Common myeloid progenitor, CD34-positive (primary cell): Measurements from ENCODE around the gene PPFIA3.

Experiments used
- CTCF ChIA-PET: fragments of 350-600 bp; sonication (Branson Sonifier 250); formaldehyde crosslinking; loops from one replicate; lab custom pipeline; 2021; ENCODE audit warnings: antibody characterized with exemption; lab: Charles Lee
- POLR2A ChIA-PET: fragments of 350-600 bp; sonication (Branson Sonifier 250); formaldehyde crosslinking; loops from one replicate; lab custom pipeline; 2021; ENCODE audit warnings: antibody characterized with exemption; lab: Charles Lee
- DNase-seq, 3 donors: peaks; one replicate each; pipeline versions ENCODE4 v3.0.0 to v3.0.0-alpha.2; 2013
- H3K27ac ChIP-seq, 2 experiments: 1 replicate in 1 of 2; 2 replicates in 1 of 2; pipeline ENCODE4 v1.7.0; 2013; ENCODE audit warnings: inconsistent platforms in 2 of 2, low read length in 2 of 2, mild to moderate bottlenecking in 2 of 2, low read depth in 1 of 2, moderate library complexity in 1 of 2; ENCODE audit not compliant: severe bottlenecking in 2 of 2, insufficient read depth in 1 of 2, poor library complexity in 1 of 2
- H3K27me3 ChIP-seq, 5 experiments: replicated peaks in 2 of 5; 1 replicate in 3 of 5; 2 replicates in 2 of 5; pipeline versions ENCODE4 v1.6.1 to v1.7.0; 2013; ENCODE audit warnings: low read length in 4 of 5, mild to moderate bottlenecking in 2 of 5, moderate library complexity in 2 of 5, inconsistent platforms in 1 of 5; ENCODE audit not compliant: insufficient read depth in 5 of 5, control insufficient read depth in 4 of 5
- H3K36me3 ChIP-seq, 4 experiments: 1 replicate in 2 of 4; 2 replicates in 2 of 4; pipeline versions ENCODE4 v1.6.1 to v1.7.0; 2013; ENCODE audit warnings: low read length in 3 of 4, control low read depth in 1 of 4, mild to moderate bottlenecking in 1 of 4; ENCODE audit not compliant: control insufficient read depth in 4 of 4, insufficient read depth in 4 of 4
- H3K4me1 ChIP-seq, 4 experiments: 1 replicate in 3 of 4; 2 replicates in 1 of 4; pipeline versions ENCODE4 v1.6.1 to v1.7.1; 2013; ENCODE audit warnings: low read length in 3 of 4, mild to moderate bottlenecking in 3 of 4, control low read depth in 1 of 4, inconsistent platforms in 1 of 4, moderate library complexity in 1 of 4; ENCODE audit not compliant: control insufficient read depth in 4 of 4, insufficient read depth in 4 of 4; ENCODE audit errors: control extremely low read depth in 1 of 4
- H3K4me3 ChIP-seq, 7 experiments: 1 replicate in 4 of 7; 2 replicates in 3 of 7; pipeline versions ENCODE4 v1.5.1 to v1.7.0; 2013; ENCODE audit warnings: mild to moderate bottlenecking in 7 of 7, low read length in 6 of 7, moderate library complexity in 6 of 7, inconsistent platforms in 2 of 7, low read depth in 2 of 7, control low read depth in 1 of 7; ENCODE audit not compliant: insufficient read depth in 4 of 7, control insufficient read depth in 1 of 7; ENCODE audit errors: extremely low read depth in 1 of 7
- H3K9me3 ChIP-seq, 5 experiments: 1 replicate in 4 of 5; 2 replicates in 1 of 5; pipeline versions ENCODE4 v1.6.1 to v1.7.1; 2013; ENCODE audit warnings: low read length in 4 of 5, mild to moderate bottlenecking in 2 of 5, inconsistent platforms in 1 of 5, low read depth in 1 of 5, moderate library complexity in 1 of 5; ENCODE audit not compliant: control insufficient read depth in 4 of 5, insufficient read depth in 2 of 5; ENCODE audit errors: control extremely low read depth in 1 of 5
- WGBS: methylation state at CpG from one replicate; pipeline ENCODE4 v1.1.5; 2013; ENCODE audit not compliant: insufficient coverage; 5-methylcytosine and 5-hydroxymethylcytosine counted together

The PPFIA3 gene

DNA sequence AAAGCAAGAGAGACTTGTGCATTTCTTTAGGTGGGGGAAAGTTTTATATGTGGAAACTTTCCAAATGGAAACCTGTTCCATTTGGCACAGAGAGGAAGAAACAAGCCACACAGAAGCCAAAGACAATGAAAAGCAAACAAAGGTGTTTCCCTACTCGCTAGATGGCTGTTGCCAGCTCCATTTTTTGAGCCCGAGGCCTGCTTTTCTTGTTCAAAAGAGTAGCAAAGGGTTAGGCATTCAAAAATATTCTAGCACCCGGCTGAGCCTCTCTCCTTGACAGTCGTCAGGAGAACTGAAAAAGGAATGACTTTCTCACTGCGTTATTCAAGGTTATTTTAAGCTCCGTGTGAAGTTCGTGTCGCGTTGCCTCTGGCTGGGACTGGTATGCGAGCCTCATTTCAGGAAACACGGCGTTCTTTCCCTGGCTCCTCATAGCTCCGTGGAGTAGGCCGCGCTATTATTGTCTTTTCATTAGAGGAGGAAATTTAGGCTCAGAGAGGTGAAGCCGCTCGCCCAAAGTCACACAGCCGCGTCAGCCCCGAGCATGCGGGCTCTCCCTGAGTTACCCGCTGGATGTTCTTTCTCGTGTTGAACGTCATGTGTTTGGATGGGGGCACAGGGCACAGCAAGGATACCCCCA is 45.9 kb downstream of the PPFIA3 start:
- ChIA-PET CTCF (no interaction called here), POLR2A (no interaction called here)
- no peaks in the 10 kb centered on the region for H3K36me3 ChIP-seq

GRCh38 chr19:49165865-49166301 is 46.5 kb downstream of the PPFIA3 start:
- no peaks in the 10 kb centered on the region for H3K9me3 ChIP-seq
- ChIA-PET POLR2A (no interaction called here), CTCF (no interaction called here)
- no peaks in the 10 kb centered on the region for H3K4me1 ChIP-seq
- DNase-seq = no peak
- no peak overlapping the region for H3K4me3 ChIP-seq
- WGBS = 92% methylated on average over 30 of the region's 30 CpGs
- no peaks in the 10 kb centered on the region for H3K36me3 ChIP-seq
- H3K27ac ChIP-seq = no peak overlapping the region
- H3K27me3 ChIP-seq = peaks cover 0 to 3% (median 0%) of the 10 kb centered on the region in 5 experiments

More for the DNA sequence above, 45.9 kb downstream of the PPFIA3 start:
- Histone ChIP-seq H3K27ac (no peak overlapping the region), H3K4me1 (no peaks in the 10 kb centered on the region), H3K27me3 (peaks cover 0 to 3% (median 0%) of the 10 kb centered on the region in 5 experiments), H3K9me3 (no peaks in the 10 kb centered on the region), H3K4me3 (no peak overlapping the region)
- 95% methylated on average over 24 of the region's 24 CpGs for WGBS
- no peak for DNase-seq

GRCh38 chr19:49167857-49168409 is 48.6 kb downstream of the PPFIA3 start:
- no peak for DNase-seq
- Histone ChIP-seq H3K27me3 (peaks cover 0 to 3% (median 0%) of the 10 kb centered on the region in 5 experiments), H3K4me1 (no peaks in the 10 kb centered on the region), H3K36me3 (no peaks in the 10 kb centered on the region), H3K27ac (no peak overlapping the region), H3K9me3 (no peaks in the 10 kb centered on the region), H3K4me3 (no peak overlapping the region)
- ChIA-PET CTCF (no interaction called here), POLR2A (no interaction called here)
- 98% methylated on average over 19 of the region's 25 CpGs for WGBS

DNA sequence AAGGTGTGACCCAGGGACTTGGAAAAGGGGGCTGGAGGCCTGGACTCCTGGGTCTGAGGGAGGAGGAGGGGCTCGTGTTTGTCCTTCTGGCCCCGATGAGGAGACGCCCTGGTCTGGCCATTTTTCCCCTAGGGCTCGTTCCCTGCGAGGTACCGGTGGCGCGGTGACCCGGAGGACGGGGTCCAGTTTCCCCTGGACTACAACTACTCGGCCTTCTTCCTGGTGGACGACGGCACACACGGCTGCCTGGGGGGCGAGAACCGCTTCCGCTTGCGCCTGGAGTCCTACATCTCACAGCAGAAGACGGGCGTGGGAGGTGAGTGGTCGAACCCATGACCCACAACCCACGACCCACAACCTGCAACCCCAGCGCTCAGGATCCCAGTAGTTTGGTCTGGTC is 49.1 kb downstream of the PPFIA3 start:
- DNase-seq = no peak
- no peak overlapping the region for H3K4me3 ChIP-seq
- H3K9me3 ChIP-seq = no peaks in the 10 kb centered on the region
- no peak overlapping the region for H3K27ac ChIP-seq
- POLR2A ChIA-PET = no interaction called here
- CTCF ChIA-PET = no interaction called here
- 98% methylated on average over 22 of the region's 23 CpGs for WGBS
- H3K4me1 ChIP-seq = no peaks in the 10 kb centered on the region
- no peaks in the 10 kb centered on the region for H3K36me3 ChIP-seq
- peaks cover 0 to 3% (median 0%) of the 10 kb centered on the region in 5 experiments for H3K27me3 ChIP-seq

- Histone ChIP-seq H3K4me1 (peaks cover 0 to 3% (median 0%) of the 10 kb centered on the region in 4 experiments), H3K4me3 (no peak overlapping the region), H3K27ac (no peak overlapping the region), H3K27me3 (no peaks in the 10 kb centered on the region), H3K36me3 (no peaks in the 10 kb centered on the region), H3K9me3 (no peaks in the 10 kb centered on the region)
- ChIA-PET POLR2A (no interaction called here), CTCF (no interaction called here)
- 96% methylated on average over 2 of the region's 2 CpGs for WGBS
- no peak for DNase-seq
These were observed 53.9 kb downstream of the PPFIA3 start for GRCh38 chr19:49173198-49173597.

GRCh38 chr19:49180659-49181058 is 61.3 kb downstream of the PPFIA3 start:
- whole genome bisulfite sequencing = 94% methylated on average over 4 of the region's 4 CpGs
- H3K27me3 ChIP-seq = no peaks in the 10 kb centered on the region
- peaks cover 0 to 3% (median 0%) of the 10 kb centered on the region in 4 experiments for H3K4me1 ChIP-seq
- ChIA-PET CTCF (interaction anchor here (0.6 kb wide), 1 partner anchor 124 kb away, joined by 3 read pairs; no protein-coding TSS in a partner anchor), POLR2A (no interaction called here)
- H3K27ac ChIP-seq = no peak overlapping the region
- H3K9me3 ChIP-seq = peaks cover 0 to 5% (median 2%) of the 10 kb centered on the region in 5 experiments
- H3K36me3 ChIP-seq = no peaks in the 10 kb centered on the region
- no peak overlapping the region for H3K4me3 ChIP-seq
- DNase-seq = no peak
